Mesodermal cell (in vitro differentiated cells): Measurements from ENCODE around the gene PLD1.
A peak's percentile ranks its signal among the peaks of the same experiment; 100 is the strongest.

Experiments
- H3K27ac ChIP-seq: 2 replicates; pipeline ENCODE4 v1.7.0; 2013; ENCODE audit warnings: mild to moderate bottlenecking, low read depth, low read length, moderate library complexity; ENCODE audit not compliant: severe bottlenecking
- H3K36me3 ChIP-seq: 2 replicates; pipeline ENCODE4 v1.7.1; 2013; ENCODE audit warnings: mild to moderate bottlenecking, low read length, moderate library complexity; ENCODE audit not compliant: control insufficient read depth, insufficient read depth
- H3K4me1 ChIP-seq: one replicate; pipeline ENCODE4 v1.7.1; 2013; ENCODE audit warnings: mild to moderate bottlenecking, low read length; ENCODE audit not compliant: insufficient read depth, control insufficient read depth, poor library complexity, severe bottlenecking
- H3K4me3 ChIP-seq: 2 replicates; pipeline ENCODE4 v1.7.0; 2013; ENCODE audit warnings: low read length, control low read depth, mild to moderate bottlenecking; ENCODE audit not compliant: insufficient read depth, poor library complexity, severe bottlenecking; ENCODE audit errors: extremely low read depth
- H3K9me3 ChIP-seq: 2 replicates; pipeline ENCODE4 v1.7.1; 2013; ENCODE audit warnings: mild to moderate bottlenecking, low read length, moderate library complexity; ENCODE audit not compliant: control insufficient read depth
- WGBS, 2 experiments: methylation state at CpG; one replicate each; pipeline ENCODE4 v1.1.5; 2013; ENCODE audit warnings: missing lambda C conversion rate in 2 of 2; ENCODE audit not compliant: insufficient coverage in 2 of 2; 5-methylcytosine and 5-hydroxymethylcytosine counted together

PLD1 gene

GRCh38 chr3:171837698-171838097, 27.4 kb upstream of the PLD1 start:
- peak overlapping the region; percentile 76 for H3K27ac ChIP-seq
- no peaks in the 10 kb centered on the region for H3K9me3 ChIP-seq
- H3K4me1 ChIP-seq, result peaks cover 38% of the 10 kb centered on the region
- no peak overlapping the region for H3K4me3 ChIP-seq
- H3K36me3 ChIP-seq, result no peaks in the 10 kb centered on the region

DNA sequence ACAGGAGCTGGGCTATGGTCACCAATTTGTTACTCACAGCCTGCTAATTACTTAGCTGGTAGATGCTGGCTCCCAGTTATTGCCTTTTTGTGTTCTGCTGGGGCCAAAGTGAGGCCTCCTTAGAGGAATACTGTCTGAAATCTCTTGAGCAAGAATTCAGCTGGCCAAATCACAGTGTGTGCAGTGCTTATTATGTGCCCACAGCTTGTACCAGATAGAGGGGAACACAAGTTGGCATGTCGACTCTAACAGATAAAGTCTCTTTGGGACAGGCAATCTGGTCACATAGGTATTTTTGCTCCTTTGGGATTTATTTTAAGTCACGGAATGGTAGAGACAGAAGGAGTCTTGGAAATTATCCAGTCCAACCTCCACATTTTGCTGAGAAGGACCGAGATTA, 26.6 kb upstream of the PLD1 start:
- 97 to 100% methylated on average over 2 to 3 of the region's 3 CpGs for WGBS, 2 experiments
- Histone ChIP-seq H3K36me3 (no peaks in the 10 kb centered on the region), H3K4me1 (peaks cover 34% of the 10 kb centered on the region), H3K9me3 (no peaks in the 10 kb centered on the region), H3K27ac (no peak overlapping the region), H3K4me3 (no peak overlapping the region)

DNA sequence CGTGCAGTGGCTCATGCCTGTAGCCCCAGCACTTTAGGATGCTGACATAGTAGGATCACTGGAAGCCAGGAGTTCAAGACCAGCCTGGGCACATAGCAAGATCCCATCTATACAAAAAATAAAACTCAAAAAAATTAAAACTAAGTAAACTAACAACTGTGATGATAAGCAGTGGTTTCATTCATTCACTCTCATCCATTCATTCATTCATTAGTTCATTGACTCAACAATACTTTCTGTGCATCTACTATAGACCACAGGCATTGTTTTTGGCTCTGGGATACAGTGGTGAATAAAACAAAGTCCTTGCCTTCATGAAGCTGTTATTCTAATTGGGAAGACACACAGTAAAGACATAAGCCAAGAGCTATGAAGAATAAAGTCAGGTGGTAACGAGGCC, 25.3 kb upstream of the PLD1 start:
- no peak overlapping the region for H3K4me3 ChIP-seq
- no peak overlapping the region for H3K27ac ChIP-seq
- H3K9me3 ChIP-seq, result no peaks in the 10 kb centered on the region
- WGBS, 2 experiments, result 83 to 100% methylated on average over 1 to 2 of the region's 2 CpGs
- H3K36me3 ChIP-seq, result no peaks in the 10 kb centered on the region
- H3K4me1 ChIP-seq, result peaks cover 21% of the 10 kb centered on the region

DNA sequence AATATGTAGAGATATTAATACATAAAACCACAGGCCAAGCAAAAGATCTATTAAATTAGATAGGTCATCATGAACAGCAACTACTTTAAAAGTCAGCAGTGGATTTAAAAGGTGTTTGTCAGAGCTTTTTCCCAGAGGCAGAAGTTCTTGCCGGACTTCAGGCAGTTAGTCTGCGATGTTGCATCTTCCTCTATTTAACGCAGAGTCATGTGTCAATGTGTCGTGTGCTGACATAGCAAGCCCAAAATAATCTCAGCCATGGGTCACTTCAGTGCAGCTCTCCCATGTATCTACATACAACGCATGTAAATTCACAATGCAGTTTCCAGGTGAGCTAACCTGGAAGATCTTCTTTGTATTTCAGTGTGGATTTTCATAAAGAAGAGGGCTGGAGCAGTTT, 24.8 kb upstream of the PLD1 start:
- Histone ChIP-seq H3K9me3 (no peaks in the 10 kb centered on the region), H3K4me3 (no peak overlapping the region), H3K27ac (peak overlapping the region; percentile 59), H3K4me1 (peaks cover 21% of the 10 kb centered on the region), H3K36me3 (no peaks in the 10 kb centered on the region)
- 94 to 96% methylated on average over 4 to 5 of the region's 5 CpGs for WGBS, 2 experiments

GRCh38 chr3:171834461-171834801, 24.1 kb upstream of the PLD1 start:
- H3K4me3 ChIP-seq, result no peak overlapping the region
- H3K4me1 ChIP-seq, result peaks cover 22% of the 10 kb centered on the region
- H3K9me3 ChIP-seq, result no peaks in the 10 kb centered on the region
- no peaks in the 10 kb centered on the region for H3K36me3 ChIP-seq
- 76 to 86% methylated on average over 1 to 2 of the region's 5 CpGs for WGBS, 2 experiments
- peak overlapping the region; percentile 59 for H3K27ac ChIP-seq

GRCh38 chr3:171833789-171834460, 23.6 kb upstream of the PLD1 start:
- Histone ChIP-seq H3K27ac (peak overlapping the region; percentile 59), H3K4me1 (peaks cover 22% of the 10 kb centered on the region), H3K4me3 (no peak overlapping the region), H3K36me3 (no peaks in the 10 kb centered on the region), H3K9me3 (no peaks in the 10 kb centered on the region)
- no CpG with 5 or more reads among the region's 3 CpGs for WGBS, 2 experiments

DNA sequence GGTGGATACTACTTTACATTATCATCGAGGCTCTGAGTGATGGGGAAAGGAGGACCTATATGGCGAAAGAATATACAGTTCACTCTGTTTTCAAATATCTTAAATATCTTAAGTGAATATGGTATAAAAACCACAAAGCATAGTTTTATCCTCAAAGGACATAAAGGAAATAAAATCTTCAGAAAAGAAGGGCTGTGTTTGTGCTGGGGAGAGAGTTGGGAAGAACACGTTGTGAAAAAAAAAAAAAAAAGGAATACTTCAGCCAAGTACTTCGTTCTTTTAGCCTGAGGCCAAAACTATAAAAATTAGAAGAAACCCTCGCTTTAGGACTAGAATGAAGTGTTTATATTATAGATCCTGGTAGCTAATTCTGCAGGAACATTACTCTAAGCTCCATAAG, 22.7 kb upstream of the PLD1 start:
- Histone ChIP-seq H3K27ac (no peak overlapping the region), H3K4me3 (no peak overlapping the region), H3K9me3 (no peaks in the 10 kb centered on the region), H3K4me1 (peaks cover 22% of the 10 kb centered on the region), H3K36me3 (no peaks in the 10 kb centered on the region)
- 85% methylated on average over 2 of the region's 5 CpGs; no CpG with 5 or more reads in 1 of the 2 experiments for WGBS, 2 experiments

- WGBS, 2 experiments, result 96% methylated on average over 2 to 3 of the region's 3 CpGs
Measured at GRCh38 chr3:171831936-171832335, 21.7 kb upstream of the PLD1 start.

GRCh38 chr3:171830518-171830875, 20.2 kb upstream of the PLD1 start:
- H3K9me3 ChIP-seq, result no peaks in the 10 kb centered on the region
- H3K27ac ChIP-seq, result no peak overlapping the region
- no peak overlapping the region for H3K4me3 ChIP-seq
- peaks cover 23% of the 10 kb centered on the region for H3K4me1 ChIP-seq
- H3K36me3 ChIP-seq, result no peaks in the 10 kb centered on the region

More at GRCh38 chr3:171831936-171832335, 21.7 kb upstream of the PLD1 start:
- no peak overlapping the region for H3K27ac ChIP-seq
- no peak overlapping the region for H3K4me3 ChIP-seq
- no peaks in the 10 kb centered on the region for H3K36me3 ChIP-seq
- peaks cover 22% of the 10 kb centered on the region for H3K4me1 ChIP-seq
- no peaks in the 10 kb centered on the region for H3K9me3 ChIP-seq

GRCh38 chr3:171829841-171830517, 19.7 kb upstream of the PLD1 start:
- Histone ChIP-seq H3K27ac (peak overlapping the region; percentile 25), H3K9me3 (no peaks in the 10 kb centered on the region), H3K4me1 (peaks cover 23% of the 10 kb centered on the region), H3K36me3 (no peaks in the 10 kb centered on the region), H3K4me3 (no peak overlapping the region)
- 22 to 30% methylated on average over 4 to 6 of the region's 6 CpGs for WGBS, 2 experiments

DNA sequence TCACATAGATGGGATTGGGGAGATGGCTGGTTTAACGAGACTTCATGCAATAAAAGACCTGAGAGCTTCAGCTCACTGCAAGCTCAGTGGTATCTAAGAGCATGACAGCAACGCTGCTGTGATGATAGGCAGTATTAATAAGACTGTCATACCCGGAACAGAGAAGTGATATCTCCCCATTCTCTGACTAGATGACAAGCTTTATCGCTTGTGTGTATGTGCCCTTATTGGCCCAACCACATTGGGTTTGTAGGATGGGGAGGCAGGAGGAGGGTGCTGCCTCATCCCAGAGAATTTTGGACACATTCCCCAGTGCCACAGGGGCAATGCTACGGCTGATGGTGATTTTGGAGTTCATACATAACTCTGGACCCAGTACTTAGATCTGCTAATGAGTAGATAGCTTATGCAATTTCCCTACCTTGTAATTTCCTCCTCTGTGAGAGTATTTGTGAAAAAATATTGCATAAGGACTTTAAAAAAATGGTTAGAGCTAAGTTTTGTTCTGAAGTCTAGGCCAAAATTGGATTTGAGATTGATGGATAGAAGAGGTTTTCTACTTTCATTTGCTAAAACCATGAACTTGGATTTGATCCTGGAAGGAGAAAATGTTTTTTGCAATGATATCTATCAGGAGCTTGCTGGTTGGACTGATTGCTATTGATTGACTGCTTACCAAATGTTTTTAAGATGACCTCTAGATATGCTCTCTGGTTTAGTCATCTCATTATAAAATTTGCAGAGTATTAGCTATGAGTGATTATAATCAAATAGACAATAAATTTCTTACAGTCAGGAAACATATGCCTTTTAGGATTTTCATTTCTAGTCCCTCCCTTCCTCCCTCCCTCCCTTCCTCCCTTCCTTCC, 18.9 kb upstream of the PLD1 start:
- Histone ChIP-seq H3K27ac (no peak overlapping the region), H3K4me1 (peaks cover 17% of the 10 kb centered on the region), H3K9me3 (no peaks in the 10 kb centered on the region), H3K4me3 (no peak overlapping the region), H3K36me3 (no peaks in the 10 kb centered on the region)
- 84 to 95% methylated on average over 2 to 3 of the region's 5 CpGs for WGBS, 2 experiments
